HepG2 (cell line): Measurements from ENCODE around the gene LRRC3C. TPM values are rescaled to one million over a fixed set of nuclear protein-coding genes. Genes with fewer than 3 reads are reported as not detected.
"Not testable (repeated sequence)": the region's sequence is repeated elsewhere in the genome, so short reads cannot be mapped to it uniquely, and the experiment has no call there.

Experiments used
- ATAC-seq: fragments of 200-7000 bp; cut with Tn5 transposase; 3 replicates; pipeline ENCODE4 v1.9.1; 2020; ENCODE audit warnings: mild to moderate bottlenecking, moderate library complexity
- BruUV-seq: library from RNA; stranded (reverse); fragments of 400-500 nt; replicated peaks from 2 replicates; lab custom pipeline; 2021; lab: Mats Ljungman, UMichigan
- CTCF ChIA-PET: fragments of 300-600 bp; formaldehyde crosslinking; extraction: SDS; loops from one replicate; lab custom pipeline; 2021; ENCODE audit warnings: low total read pairs, inconsistent platforms, low intra/inter-chr PET ratio; lab: Yijun Ruan, JAX
- POLR2A ChIA-PET: fragments of 350-600 bp; sonication (Branson Sonifier 250); formaldehyde crosslinking; loops from one replicate; lab custom pipeline; 2020; ENCODE audit warnings: antibody characterized with exemption, inconsistent platforms; lab: Yijun Ruan, JAX
- DNase-seq: peaks from one replicate; pipeline ENCODE4 v3.0.0-alpha.2; 2015; ENCODE audit warnings: low spot score
- FAIRE-seq: peaks from 3 replicates; lab custom pipeline; 2011; peaks lifted over from hg19 to GRCh38; lab: Jason Lieb, UNC
- H2AFZ ChIP-seq: one replicate; pipeline ENCODE4 v1.6.1; 2011; ENCODE audit warnings: low read length, inconsistent platforms
- H3K27ac ChIP-seq: fragments of 300-600 bp; 3 replicates; pipeline ENCODE4 v1.8.0; 2011; ENCODE audit warnings: mixed run types, mild to moderate bottlenecking, mixed read lengths, low read length, inconsistent platforms; ENCODE audit not compliant: insufficient read depth; ENCODE audit errors: extremely low read length
- H3K27me3 ChIP-seq, 2 experiments: fragments of 200-600 bp in 1 of 2; 2 replicates in 1 of 2; 3 replicates in 1 of 2; pipeline versions ENCODE4 v1.6.0 to v1.8.0; 2011; ENCODE audit warnings: low read length in 2 of 2, mild to moderate bottlenecking in 2 of 2, moderate library complexity in 2 of 2, inconsistent platforms in 1 of 2; ENCODE audit not compliant: insufficient read depth in 2 of 2, control insufficient read depth in 1 of 2
- H3K36me3 ChIP-seq, 2 experiments: fragments of 200-600 bp in 1 of 2; replicated peaks in 1 of 2; 2 replicates in 1 of 2; 3 replicates in 1 of 2; pipeline versions ENCODE4 v1.5.1 to v1.8.0; 2011; ENCODE audit warnings: low read length in 2 of 2, inconsistent platforms in 1 of 2; ENCODE audit not compliant: insufficient read depth in 2 of 2, control insufficient read depth in 1 of 2
- H3K4me1 ChIP-seq: 2 replicates; pipeline ENCODE4 v1.5.1; 2012; ENCODE audit warnings: low read length, inconsistent platforms; ENCODE audit not compliant: insufficient read depth
- H3K4me2 ChIP-seq: 2 replicates; pipeline ENCODE4 v1.6.0; 2011; ENCODE audit warnings: low read depth, low read length, inconsistent platforms
- H3K4me3 ChIP-seq, 3 experiments: fragments of 200-600 bp in 1 of 3; sonication (generic), shearing (Covaris generic) in 1 of 3; replicated peaks in 1 of 3; 2 replicates each; pipeline ENCODE4 v1.5.1; 2011 to 2016; ENCODE audit warnings: low read length in 3 of 3, inconsistent platforms in 2 of 3, low read depth in 2 of 3, mild to moderate bottlenecking in 2 of 3, control low read depth in 1 of 3, mixed read lengths in 1 of 3; ENCODE audit not compliant: insufficient read depth in 1 of 3
- H3K79me2 ChIP-seq: one replicate; pipeline ENCODE4 v1.6.1; 2011; ENCODE audit warnings: low read length, inconsistent platforms; ENCODE audit not compliant: insufficient read depth
- H3K9ac ChIP-seq: 2 replicates; pipeline ENCODE4 v1.6.0; 2011; ENCODE audit warnings: mild to moderate bottlenecking, low read depth, low read length, inconsistent platforms; ENCODE audit not compliant: insufficient read depth
- H3K9me3 ChIP-seq: 2 replicates; pipeline ENCODE4 v1.5.1; 2012; ENCODE audit warnings: mild to moderate bottlenecking, low read length
- H4K20me1 ChIP-seq: 2 replicates; pipeline ENCODE4 v1.6.0; 2011; ENCODE audit warnings: inconsistent platforms, mild to moderate bottlenecking, low read length, moderate library complexity; ENCODE audit not compliant: insufficient read depth
- DPF2 ChIP-seq: sonication (generic); formaldehyde crosslinking; IDR thresholded peaks from 2 replicates; pipeline ENCODE4 v1.4.0; 2020; ENCODE audit warnings: mild to moderate bottlenecking, low read depth, missing genetic modification reagents, borderline replicate concordance
- ELF1 ChIP-seq: sonication (generic); formaldehyde crosslinking; IDR thresholded peaks from 2 replicates; pipeline ENCODE4 v1.4.0; 2020; ENCODE audit warnings: missing genetic modification reagents
- ELF3 ChIP-seq: IDR thresholded peaks from 2 replicates; pipeline ENCODE4 v1.6.1; 2016; ENCODE audit warnings: missing genetic modification reagents, missing compliant biosample characterization
- ETV5 ChIP-seq: IDR thresholded peaks from 2 replicates; pipeline ENCODE4 v1.6.1; 2018; ENCODE audit warnings: missing biosample characterization, missing genetic modification reagents, inconsistent platforms, borderline replicate concordance
- FOXP1 ChIP-seq, 2 experiments: fragments of 450-650 bp in 1 of 2; IDR thresholded peaks; 2 replicates each; pipeline ENCODE4 v1.6.1; 2017 to 2018; ENCODE audit warnings: antibody characterized with exemption in 1 of 2
- GABPB1 ChIP-seq: IDR thresholded peaks from 2 replicates; pipeline ENCODE4 v1.6.1; 2016; ENCODE audit warnings: mild to moderate bottlenecking, missing genetic modification reagents, moderate library complexity, missing compliant biosample characterization
- HOMEZ ChIP-seq: IDR thresholded peaks from 2 replicates; pipeline ENCODE4 v1.6.1; 2016; ENCODE audit warnings: low read depth
- MEIS1 ChIP-seq: sonication (generic); formaldehyde crosslinking; IDR thresholded peaks from 2 replicates; pipeline ENCODE4 v1.9.0; 2021; ENCODE audit warnings: mild to moderate bottlenecking, missing genetic modification reagents, moderate library complexity, borderline replicate concordance
- PHF20 ChIP-seq: sonication (generic); formaldehyde crosslinking; IDR thresholded peaks from 2 replicates; pipeline ENCODE4 v1.5.0; 2020; ENCODE audit warnings: mild to moderate bottlenecking, missing genetic modification reagents
- SOX13 ChIP-seq, 3 experiments: fragments of 450-650 bp in 1 of 3; sonication (generic) in 1 of 3; formaldehyde crosslinking in 1 of 3; IDR thresholded peaks in 2 of 3; conservative IDR thresholded peaks in 1 of 3; 2 replicates each; pipeline versions ENCODE4 v1.5.0 to v1.6.1; 2016 to 2020; ENCODE audit warnings: antibody characterized with exemption in 1 of 3, mild to moderate bottlenecking in 1 of 3, missing compliant biosample characterization in 1 of 3, missing genetic modification reagents in 1 of 3, moderate library complexity in 1 of 3
- ZBTB43 ChIP-seq: sonication (generic); formaldehyde crosslinking; conservative IDR thresholded peaks from 2 replicates; pipeline ENCODE4 v1.4.0; 2020; ENCODE audit warnings: missing genetic modification reagents
- ZFY ChIP-seq: sonication (generic); formaldehyde crosslinking; IDR thresholded peaks from 2 replicates; pipeline ENCODE4 v1.4.0; 2020; ENCODE audit warnings: missing genetic modification reagents
- ZNF513 ChIP-seq: sonication (generic); formaldehyde crosslinking; conservative IDR thresholded peaks from 2 replicates; pipeline ENCODE4 v1.5.0; 2020; ENCODE audit warnings: missing genetic modification reagents
- ZNF652 ChIP-seq: IDR thresholded peaks from 2 replicates; pipeline ENCODE4 v1.6.1; 2016; ENCODE audit warnings: low read depth, borderline replicate concordance
- ZNF878 ChIP-seq: sonication (generic); formaldehyde crosslinking; IDR thresholded peaks from 2 replicates; pipeline ENCODE4 v1.8.1; 2023; ENCODE audit warnings: mild to moderate bottlenecking, missing genetic modification reagents, moderate library complexity
- WGBS: methylation state at CpG from one replicate; pipeline ENCODE4 v1.1.6; 2017; ENCODE audit warnings: low lambda C conversion rate; 5-methylcytosine and 5-hydroxymethylcytosine counted together
- in situ Hi-C: cut with HindIII; loops from 2 replicates; pipeline ENCODE4 v1.10.0; 2017; ENCODE audit warnings: low pct_unique_long_range_greater_than_20kb; ENCODE audit not compliant: extremely low pct_ligation_motif_present
- intact Hi-C: fragments of 100-400 bp; cut with micrococcal nuclease; formaldehyde crosslinking; loops from one replicate; pipeline ENCODE4 v1.10.0; 2022; ENCODE audit not compliant: unreplicated experiment
- polyA plus RNA-seq, 8 experiments: library from polyadenylated mRNA; depleted of rRNA in 3 of 8; stranded (reverse) in 7 of 8; unstranded in 1 of 8; fragments of >200 nt; fragmentation: Illumina TruSeq in 4 of 8; extraction: Trizol in 4 of 8; gene quantifications; 2 replicates each; pipeline versions ENCODE4 v1.2.1 to v1.2.3, GENCODE V29; 2011 to 2016; ENCODE audit warnings: low read depth in 4 of 8, missing spikeins in 1 of 8, mixed read lengths in 1 of 8; ENCODE audit not compliant: insufficient read depth in 1 of 8
- total RNA-seq, 5 experiments: library from RNA; depleted of rRNA; stranded (reverse); fragments of >200 nt; fragmentation: Illumina TruSeq; extraction: Trizol; gene quantifications; 2 replicates each; pipeline ENCODE4 v1.2.3, GENCODE V29; 2016; ENCODE audit warnings: low read depth in 1 of 5

Gene LRRC3C
- total and polyA plus RNA-seq, 2 of the 13 experiments (the other 11 are each of a cell fraction or from before 2014, with no cell fraction given): 0.17 TPM; not detected in 1

GRCh38 chr17:39946551-39947330 lies 19.2 kb downstream of the LRRC3C start (continued):
- TF ChIP-seq ELF1 (CRISPR knock-in tag) (no peak), ZNF513 (CRISPR knock-in tag) (no peak), ZFY (no peak), HOMEZ (no peak)

- intact Hi-C loops; CTCF ChIA-PET; H3K79me2 ChIP-seq; in situ Hi-C loops; BruUV-seq; H3K36me3 ChIP-seq; H3K27ac ChIP-seq; H2AFZ ChIP-seq; H3K4me3 ChIP-seq; H4K20me1 ChIP-seq; H3K9me3 ChIP-seq; TF ChIP-seq SOX13 (CRISPR knock-in tag; conservative IDR thresholded peaks at IDR 0.05 in 1 of 2, IDR thresholded peaks at IDR 0.05 in 1 of 2); FOXP1 (IDR thresholded peaks at IDR 0.05): not testable (repeated sequence)
- Histone ChIP-seq H3K4me1 (peaks cover 60% of the 10 kb centered on the region), H3K27me3 (peaks cover 11 to 34% of the 10 kb centered on the region in 2 experiments; a peak in 3 of 5 replicates), H3K4me2 (peak overlapping the region; percentile 47), H3K9ac (0 out of 2 replicates have a peak overlapping the region, but pooled peaks have one; percentile 1)
- peak; percentile 33 for DNase-seq
- 0% methylated on average over 3 of the region's 5 CpGs for WGBS
- FAIRE-seq: peak; percentile 63
- POLR2A ChIA-PET: interaction anchor here (1.7 kb wide), 1 partner anchor 21 kb away, joined by 7 read pairs; the partner anchor contains the start of genes LRRC3C and ORMDL3
- peak; percentile 8; the same call in 1 of the 3 replicates for ATAC-seq
- TF ChIP-seq ZNF652 (CRISPR knock-in tag) (peak; percentile 33; the same call in 1 of the 2 replicates), SOX13 (IDR thresholded peaks at IDR 0.05) (peak; percentile 30; the same call in 1 of the 2 replicates), FOXP1 (CRISPR knock-in tag; IDR thresholded peaks at IDR 0.05) (peak; percentile 97), ETV5 (peak; percentile 90), PHF20 (CRISPR knock-in tag) (peak; percentile 49; the same call in 1 of the 2 replicates), ZBTB43 (CRISPR knock-in tag) (peak; percentile 54; the same call in 1 of the 2 replicates), ZNF878 (CRISPR knock-in tag) (peak; percentile 56; the same call in 1 of the 2 replicates), ELF3 (CRISPR knock-in tag) (peak; percentile 98), DPF2 (0 out of 2 replicates have a peak, but pooled peaks have one; percentile 55), GABPB1 (CRISPR knock-in tag) (peak; percentile 46), MEIS1 (CRISPR knock-in tag) (peak; percentile 90; the same call in 1 of the 2 replicates)
These were observed 20.9 kb downstream of the LRRC3C start for GRCh38 chr17:39948489-39948828.
